ENCODE results near the gene INPP5B.

Gene INPP5B

GRCh38 chr1:37865348-37866120 is 81.3 kb downstream of the INPP5B start:
- DNase-seq = no peak

- no peak for DNase-seq
Measured at GRCh38 chr1:37862330-37862729, 84.5 kb downstream of the INPP5B start.

GRCh38 chr1:37861151-37861550 is 85.7 kb downstream of the INPP5B start:
- DNase-seq = no peak

- no peak for DNase-seq
Measured at GRCh38 chr1:37860346-37860666, 86.5 kb downstream of the INPP5B start.

- peak; percentile 94 for DNase-seq
Measured at GRCh38 chr1:37859507-37860345, 87.1 kb downstream of the INPP5B start, which contains the start of gene MTF1. TSS of gene MTF1 (minus strand) at chr1:37859592. CDS start at chr1:37857658, 1,934 bp downstream.

- DNase-seq = no peak
Measured at GRCh38 chr1:37858931-37859506, 87.8 kb downstream of the INPP5B start.

GRCh38 chr1:37854406-37854805 is 92.4 kb downstream of the INPP5B start:
- no peak for DNase-seq

- DNase-seq = no peak
Measured at GRCh38 chr1:37853157-37853556, 93.7 kb downstream of the INPP5B start.

GRCh38 chr1:37851782-37852210 is 95.1 kb downstream of the INPP5B start:
- no peak for DNase-seq

GRCh38 chr1:37851262-37851661 is 95.6 kb downstream of the INPP5B start:
- DNase-seq = no peak

- no peak for DNase-seq
Measured at GRCh38 chr1:37850352-37850955, 96.4 kb downstream of the INPP5B start.

GRCh38 chr1:37849480-37849879 is 97.4 kb downstream of the INPP5B start:
- no peak for DNase-seq

- DNase-seq = no peak
Measured at GRCh38 chr1:37846647-37847339, 100.1 kb downstream of the INPP5B start.

- no peak for DNase-seq
Measured at GRCh38 chr1:37845786-37846185, 101.1 kb downstream of the INPP5B start.

- no peak for DNase-seq
Measured at GRCh38 chr1:37845049-37845646, 101.7 kb downstream of the INPP5B start.

- DNase-seq = no peak
Measured at GRCh38 chr1:37844536-37844935, 102.3 kb downstream of the INPP5B start.

- no peak for DNase-seq
Measured at GRCh38 chr1:37841652-37842051, 105.2 kb downstream of the INPP5B start.

- DNase-seq = no peak
Measured at GRCh38 chr1:37840711-37841110, 106.1 kb downstream of the INPP5B start.

GRCh38 chr1:37839676-37840075 is 107.2 kb downstream of the INPP5B start:
- DNase-seq = no peak

GRCh38 chr1:37836788-37837187 is 110.1 kb downstream of the INPP5B start:
- no peak for DNase-seq

GRCh38 chr1:37831809-37832208 is 115.0 kb downstream of the INPP5B start:
- no peak for DNase-seq

- DNase-seq = no peak
Measured at GRCh38 chr1:37831109-37831508, 115.7 kb downstream of the INPP5B start.

Measured in NCI-H446 treated with DMSO at 0.1 percent for 48 hours (cell line).